SJSA1 (cell line): ENCODE data around the gene PDPN. TPM values are rescaled to one million over a fixed set of nuclear protein-coding genes. Genes with fewer than 3 reads are reported as not detected.
"Not testable (repeated sequence)": the region's sequence is repeated elsewhere in the genome, so short reads cannot be mapped to it uniquely, and the experiment has no call there.

Source experiments
- DNase-seq, 2 experiments: peaks; one replicate each; pipeline ENCODE4 v3.0.0-alpha.2; 2015 to 2020; ENCODE audit warnings: low spot score in 2 of 2, low read depth in 1 of 2
- H3K27ac ChIP-seq: fragments of 250-450 bp; sonication (Bioruptor Pico); 2 replicates; pipeline ENCODE4 v1.5.1; 2020; ENCODE audit warnings: mild to moderate bottlenecking, moderate library complexity
- H3K27me3 ChIP-seq: fragments of 250-450 bp; sonication (Bioruptor Pico); replicated peaks from 2 replicates; pipeline ENCODE4 v1.5.1; 2020; ENCODE audit warnings: mild to moderate bottlenecking, moderate library complexity
- H3K36me3 ChIP-seq: fragments of 250-450 bp; sonication (Bioruptor Pico); 2 replicates; pipeline ENCODE4 v1.5.1; 2020; ENCODE audit warnings: mild to moderate bottlenecking
- H3K4me1 ChIP-seq: fragments of 250-450 bp; sonication (Bioruptor Pico); replicated peaks from 2 replicates; pipeline ENCODE4 v1.6.1; 2021; ENCODE audit warnings: mild to moderate bottlenecking
- H3K4me3 ChIP-seq: fragments of 250-450 bp; sonication (Bioruptor Pico); 2 replicates; pipeline ENCODE4 v1.5.1; 2020; ENCODE audit warnings: mild to moderate bottlenecking
- H3K9me3 ChIP-seq: fragments of 250-450 bp; sonication (Bioruptor Pico); replicated peaks from 2 replicates; pipeline ENCODE4 v1.5.1; 2020; ENCODE audit warnings: mild to moderate bottlenecking
- total RNA-seq: library from RNA; depleted of rRNA; stranded (reverse); fragments of >200 nt; shearing (Covaris generic); gene quantifications from 2 replicates; pipeline ENCODE4 v1.2.3, GENCODE V29; 2014

Gene PDPN
- total RNA-seq, 1 experiment from 2014 or later, result 43.8 TPM

DNA sequence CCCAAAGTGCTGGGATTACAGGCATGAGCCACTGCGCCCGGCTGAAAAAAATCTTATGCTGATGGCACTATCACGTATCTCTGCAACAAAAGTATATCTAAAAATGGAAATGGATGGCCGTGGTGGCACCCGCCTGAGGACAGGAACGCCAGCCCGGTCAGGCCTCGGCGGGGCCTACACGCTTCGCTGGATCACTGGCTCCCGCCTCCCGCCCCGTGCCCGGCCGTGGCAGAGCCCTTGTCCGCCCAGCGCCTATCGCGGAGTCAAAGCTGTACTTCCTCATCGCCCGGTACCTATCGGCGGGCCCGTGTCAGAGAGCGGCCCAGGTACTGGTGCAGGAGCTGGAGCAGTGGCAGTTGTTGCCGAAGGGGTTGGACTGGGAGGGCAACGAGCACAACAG is 28.8 kb upstream of the PDPN start:
- Histone ChIP-seq H3K4me3 (no peak overlapping the region), H3K27me3 (no peaks in the 10 kb centered on the region), H3K27ac (no peak overlapping the region), H3K9me3 (0 out of 2 replicates have a peak, but pooled peaks cover 2% of the 10 kb centered on the region), H3K36me3 (no peaks in the 10 kb centered on the region), H3K4me1 (no peaks in the 10 kb centered on the region)
- no peak for DNase-seq

DNA sequence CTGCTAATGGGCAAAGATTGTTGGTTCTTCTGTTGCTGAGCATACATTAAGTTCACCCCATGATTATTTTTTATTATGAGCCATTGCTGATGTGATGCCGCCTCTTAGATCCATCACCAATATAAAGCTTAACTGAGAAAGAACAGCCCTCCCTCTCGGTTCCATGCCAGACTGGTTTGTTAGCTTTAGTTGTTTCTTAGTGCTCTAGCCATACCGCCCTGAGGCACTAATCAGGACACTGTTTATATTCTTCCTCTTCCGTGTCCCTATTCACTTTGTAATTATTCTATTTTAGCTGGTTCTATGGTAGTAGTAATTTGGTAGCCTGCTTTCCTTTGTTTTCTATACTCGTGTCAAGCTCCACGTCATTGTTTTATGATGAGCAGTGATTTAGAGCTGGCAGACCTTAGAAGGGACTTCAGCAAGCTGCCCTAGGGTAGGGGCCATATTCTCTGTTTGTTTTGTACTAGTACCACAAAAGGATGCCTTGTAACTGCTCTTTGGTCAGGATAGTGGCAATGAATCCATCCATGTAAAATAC is 27.3 kb upstream of the PDPN start:
- H3K36me3 ChIP-seq, result no peaks in the 10 kb centered on the region

DNA sequence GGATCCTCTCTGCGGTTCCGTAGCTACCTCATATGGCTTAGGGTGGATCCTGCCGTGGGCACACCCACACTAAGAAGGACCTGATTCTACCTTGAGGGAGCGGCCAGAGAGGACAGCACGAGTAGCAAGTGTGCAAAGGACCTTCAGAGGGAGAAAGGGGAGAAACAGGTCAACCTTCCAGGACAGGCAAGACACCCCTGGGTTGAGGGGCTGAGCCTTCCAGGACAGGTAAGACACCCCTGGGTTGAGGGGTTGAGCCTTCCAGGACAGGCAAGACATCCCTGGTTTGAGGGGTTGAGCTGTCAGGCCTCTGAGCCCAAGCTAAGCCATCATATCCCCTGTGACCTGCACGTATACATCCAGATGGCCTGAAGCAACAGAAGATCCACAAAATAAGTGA is 23.1 kb upstream of the PDPN start:
- DNase-seq, result no peak
- H3K27ac ChIP-seq, result no peak overlapping the region
- no peaks in the 10 kb centered on the region for H3K4me1 ChIP-seq
- no peak overlapping the region for H3K4me3 ChIP-seq
- H3K27me3 ChIP-seq, result no peaks in the 10 kb centered on the region
- no peaks in the 10 kb centered on the region for H3K9me3 ChIP-seq
- H3K36me3 ChIP-seq, result no peaks in the 10 kb centered on the region

More for the DNA sequence above, 27.3 kb upstream of the PDPN start:
- no peaks in the 10 kb centered on the region for H3K27me3 ChIP-seq
- H3K4me1 ChIP-seq, result no peaks in the 10 kb centered on the region
- no peak overlapping the region for H3K27ac ChIP-seq
- H3K9me3 ChIP-seq, result 0 out of 2 replicates have a peak, but pooled peaks cover 2% of the 10 kb centered on the region
- H3K4me3 ChIP-seq, result no peak overlapping the region
- no peak for DNase-seq

DNA sequence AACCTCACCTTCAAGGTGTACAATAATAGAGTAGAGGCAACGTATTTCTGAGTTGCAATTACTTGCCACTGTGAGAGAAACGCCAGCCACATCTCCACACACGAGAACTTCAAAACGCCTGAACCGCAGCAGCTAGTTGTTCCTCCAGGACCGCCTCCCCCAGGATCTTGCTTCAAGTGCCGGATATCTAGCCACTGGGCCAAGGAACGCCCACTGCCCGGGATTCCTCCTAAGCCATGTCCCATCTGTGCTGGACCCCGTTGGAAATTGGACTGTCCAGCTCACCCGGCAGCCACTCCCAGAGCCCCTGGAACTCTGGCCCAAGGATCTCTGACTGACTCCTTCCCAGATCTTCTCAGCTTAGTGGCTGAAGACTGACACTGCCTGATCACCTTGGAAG is 20.7 kb upstream of the PDPN start:
- not testable (repeated sequence) for DNase-seq

DNA sequence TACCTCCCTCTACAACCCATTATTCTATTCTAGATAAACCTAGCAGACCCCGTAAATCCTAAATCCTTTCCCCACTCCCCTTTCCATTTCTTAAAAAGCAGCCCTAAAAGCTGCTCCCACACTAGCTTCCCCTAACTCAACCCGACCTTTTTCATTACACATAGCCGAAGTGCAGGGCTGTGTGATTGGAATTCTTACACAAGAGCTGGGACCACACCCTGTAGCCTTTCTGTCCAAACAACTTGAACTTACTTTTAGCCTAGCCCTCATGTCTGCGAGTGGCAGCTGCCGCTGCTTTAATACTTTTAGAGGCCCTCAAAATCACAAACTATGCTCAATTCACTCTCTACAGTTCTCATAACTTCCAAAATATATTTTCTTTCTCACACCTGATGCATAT is 19.6 kb upstream of the PDPN start:
- H3K27me3 ChIP-seq, result no peaks in the 10 kb centered on the region
- H3K9me3 ChIP-seq, result no peaks in the 10 kb centered on the region
- no peak overlapping the region for H3K4me3 ChIP-seq
- no peaks in the 10 kb centered on the region for H3K36me3 ChIP-seq
- H3K27ac ChIP-seq, result no peak overlapping the region
- no peak for DNase-seq
- no peaks in the 10 kb centered on the region for H3K4me1 ChIP-seq

More for the DNA sequence above, 20.7 kb upstream of the PDPN start:
- H3K9me3 ChIP-seq, H3K27ac ChIP-seq, H3K36me3 ChIP-seq, H3K4me3 ChIP-seq, H3K4me1 ChIP-seq, H3K27me3 ChIP-seq: not testable (repeated sequence)

DNA sequence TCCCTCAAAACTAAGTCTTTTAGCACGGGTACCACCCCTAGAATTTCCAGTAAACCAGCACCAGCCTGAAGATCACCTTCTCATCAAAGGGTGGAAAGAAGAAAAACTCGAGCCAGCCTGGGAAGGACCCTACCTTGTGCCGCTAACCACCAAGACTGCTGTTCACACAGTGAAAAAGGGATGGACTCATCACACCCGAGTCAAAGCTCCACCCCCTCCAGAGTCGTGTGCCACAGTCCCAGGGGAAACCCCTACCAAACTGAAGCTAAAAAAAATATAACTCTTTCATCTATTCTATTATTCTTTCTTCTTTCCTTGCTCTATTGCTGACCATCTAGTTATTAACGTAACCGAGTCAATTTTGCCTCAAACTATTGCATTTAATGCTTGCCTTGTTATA is 13.2 kb upstream of the PDPN start:
- H3K27ac ChIP-seq, H3K9me3 ChIP-seq, H3K4me1 ChIP-seq, H3K36me3 ChIP-seq, H3K4me3 ChIP-seq, DNase-seq, H3K27me3 ChIP-seq: not testable (repeated sequence)

DNA sequence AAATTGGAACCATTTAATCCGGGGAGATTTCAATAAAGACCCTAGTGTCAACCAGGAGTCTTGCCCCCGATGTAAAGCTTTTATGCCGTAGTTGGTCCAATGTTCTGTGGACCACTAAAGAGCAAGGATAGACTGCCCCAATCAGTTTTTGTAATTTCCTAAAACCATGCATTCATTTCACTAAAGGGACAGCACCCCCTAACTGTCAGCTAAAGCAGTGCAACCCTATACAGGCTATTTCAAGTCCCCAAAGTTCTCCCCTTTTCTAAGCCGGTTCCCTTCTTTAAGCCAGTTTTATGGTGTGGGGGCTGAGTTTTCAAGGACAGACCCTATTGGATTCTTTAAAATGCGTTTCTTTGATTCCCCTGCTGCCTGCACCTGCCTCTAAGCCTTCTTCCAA is 12.7 kb upstream of the PDPN start:
- H3K9me3 ChIP-seq, result no peaks in the 10 kb centered on the region
- no peaks in the 10 kb centered on the region for H3K36me3 ChIP-seq
- DNase-seq, result no peak
- H3K4me1 ChIP-seq, result no peaks in the 10 kb centered on the region
- no peak overlapping the region for H3K27ac ChIP-seq
- no peak overlapping the region for H3K4me3 ChIP-seq
- H3K27me3 ChIP-seq, result 0 out of 2 replicates have a peak, but pooled peaks cover 4% of the 10 kb centered on the region

DNA sequence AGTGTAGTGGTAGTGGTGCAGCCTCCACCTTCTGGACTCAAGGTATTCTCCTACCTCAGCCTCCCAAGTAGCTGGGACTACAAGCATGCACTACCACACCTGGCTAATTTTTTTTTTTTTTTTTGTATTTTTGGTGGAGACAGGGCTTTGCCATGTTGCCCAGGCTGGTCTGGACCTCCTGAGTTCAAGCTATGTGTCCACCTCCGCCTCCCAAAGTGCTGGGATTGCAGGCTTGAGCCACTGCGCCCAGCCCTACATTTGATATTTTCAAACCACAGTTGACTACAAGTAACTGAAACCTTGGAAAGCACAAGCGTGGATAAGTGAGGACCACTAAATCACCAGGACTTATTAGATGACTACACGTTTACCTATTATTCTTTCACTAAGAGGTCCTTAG is 10.0 kb upstream of the PDPN start:
- no peak for DNase-seq
- no peaks in the 10 kb centered on the region for H3K4me1 ChIP-seq
- H3K36me3 ChIP-seq, result no peaks in the 10 kb centered on the region
- no peak overlapping the region for H3K27ac ChIP-seq
- H3K4me3 ChIP-seq, result no peak overlapping the region
- no peaks in the 10 kb centered on the region for H3K9me3 ChIP-seq
- H3K27me3 ChIP-seq, result 0 out of 2 replicates have a peak, but pooled peaks cover 4% of the 10 kb centered on the region

DNA sequence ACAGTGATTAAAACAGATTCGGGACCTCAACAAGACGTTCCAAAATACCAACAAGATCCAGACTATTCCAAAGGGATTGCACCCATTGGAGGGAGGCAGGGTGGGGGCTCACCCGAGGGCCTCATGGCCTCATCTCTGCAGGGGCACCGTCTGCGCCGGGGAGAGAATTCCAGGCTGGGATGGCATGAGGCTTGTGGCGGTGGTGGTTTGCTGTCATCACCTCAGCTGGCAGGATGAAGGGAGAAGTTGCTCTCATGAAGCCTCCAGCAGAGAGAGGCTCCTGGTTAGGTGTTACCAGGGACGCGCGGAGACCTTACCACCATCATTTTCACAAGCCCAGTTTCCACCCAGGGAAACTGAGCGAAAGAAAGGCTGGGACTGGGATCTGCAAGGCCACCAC is 6.7 kb upstream of the PDPN start:
- Histone ChIP-seq H3K36me3 (no peaks in the 10 kb centered on the region), H3K4me3 (no peak overlapping the region), H3K4me1 (no peaks in the 10 kb centered on the region), H3K9me3 (no peaks in the 10 kb centered on the region), H3K27me3 (0 out of 2 replicates have a peak, but pooled peaks cover 4% of the 10 kb centered on the region), H3K27ac (no peak overlapping the region)
- DNase-seq, result no peak

DNA sequence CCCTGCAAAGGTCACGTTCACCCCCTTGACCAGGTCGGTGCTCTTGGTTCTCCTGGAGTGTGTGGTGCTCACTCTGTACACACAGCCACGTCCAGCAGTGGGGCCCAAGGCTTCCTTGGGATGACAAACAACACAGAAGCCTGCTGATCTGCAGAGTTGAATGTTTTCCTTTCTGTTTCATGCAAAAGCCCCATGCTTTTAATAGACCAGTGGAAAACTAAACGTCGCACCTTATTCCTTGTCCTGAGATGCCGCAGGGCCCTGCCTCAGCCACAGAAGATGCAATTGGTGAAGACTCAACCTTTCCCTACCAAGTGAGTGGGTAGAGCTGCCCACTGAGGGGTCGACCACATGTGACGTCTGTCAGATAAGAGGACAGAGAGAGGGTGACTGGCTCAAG is 5.8 kb upstream of the PDPN start:
- H3K9me3 ChIP-seq, result no peaks in the 10 kb centered on the region
- DNase-seq, result no peak
- H3K4me1 ChIP-seq, result peaks cover 3% of the 10 kb centered on the region
- H3K36me3 ChIP-seq, result no peaks in the 10 kb centered on the region
- H3K27me3 ChIP-seq, result 0 out of 2 replicates have a peak, but pooled peaks cover 4% of the 10 kb centered on the region
- no peak overlapping the region for H3K27ac ChIP-seq
- no peak overlapping the region for H3K4me3 ChIP-seq

DNA sequence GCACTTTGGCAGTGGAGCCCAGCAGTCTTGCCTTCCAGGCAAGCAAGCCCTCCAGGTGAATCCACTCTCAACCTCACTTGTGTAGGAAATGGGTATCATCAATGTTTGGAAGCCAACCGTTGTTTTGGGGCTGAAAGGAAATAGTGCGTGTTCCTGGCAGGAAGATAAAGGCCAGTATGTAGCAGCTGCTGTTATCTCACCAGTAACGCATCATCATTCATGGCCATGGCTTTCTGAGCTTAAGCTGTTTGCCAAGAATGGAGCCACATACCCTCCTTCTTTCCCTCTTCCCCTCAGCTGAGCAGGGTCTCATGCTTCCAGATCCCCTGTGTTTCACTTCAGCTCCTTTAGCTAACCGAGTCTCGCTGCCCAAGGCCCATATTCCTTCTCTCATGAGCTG is 2.2 kb upstream of the PDPN start:
- H3K36me3 ChIP-seq, result peaks cover 18% of the 10 kb centered on the region
- no peak for DNase-seq
- H3K27me3 ChIP-seq, result no peaks in the 10 kb centered on the region
- peaks cover 33% of the 10 kb centered on the region for H3K4me1 ChIP-seq
- no peak overlapping the region for H3K27ac ChIP-seq
- H3K9me3 ChIP-seq, result 0 out of 2 replicates have a peak, but pooled peaks cover 5% of the 10 kb centered on the region
- no peak overlapping the region for H3K4me3 ChIP-seq

DNA sequence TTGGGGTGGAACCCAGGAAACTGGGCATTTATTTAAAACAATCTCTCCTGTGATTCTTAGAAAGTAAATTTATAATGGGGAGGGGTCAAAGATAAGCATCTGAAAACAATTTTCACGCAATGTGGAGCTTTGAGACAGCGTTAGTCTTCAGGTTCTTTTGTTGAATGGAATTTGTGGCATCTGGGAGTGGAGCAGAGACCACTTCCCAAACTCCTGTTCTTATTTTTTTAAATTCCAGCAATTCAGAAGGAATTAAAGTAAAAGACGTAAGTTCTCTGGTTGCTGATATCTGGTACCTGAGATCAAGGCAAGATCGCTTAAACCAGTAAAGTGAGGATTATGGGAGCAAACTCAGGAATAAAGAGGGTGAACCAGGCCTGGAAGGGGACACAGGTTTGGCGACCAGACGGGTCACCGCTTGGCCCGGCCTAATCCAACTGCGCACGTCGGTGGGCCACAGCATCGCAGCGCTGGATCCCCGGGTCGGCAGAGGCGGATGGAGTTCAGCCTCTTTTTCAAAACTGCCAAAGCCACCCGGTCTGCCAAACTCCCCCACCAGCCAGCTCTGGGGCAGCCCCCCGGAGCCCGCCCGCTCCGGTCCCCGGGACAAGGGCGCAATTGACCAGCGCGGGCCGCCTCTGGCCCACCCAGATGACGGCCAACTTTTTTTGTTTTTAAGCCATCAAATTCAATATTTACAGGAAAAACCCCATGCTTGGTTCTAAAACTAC is 754 bp upstream of the PDPN start:
- Histone ChIP-seq H3K4me3 (no peak overlapping the region), H3K4me1 (peaks cover 47% of the 10 kb centered on the region)

DNA sequence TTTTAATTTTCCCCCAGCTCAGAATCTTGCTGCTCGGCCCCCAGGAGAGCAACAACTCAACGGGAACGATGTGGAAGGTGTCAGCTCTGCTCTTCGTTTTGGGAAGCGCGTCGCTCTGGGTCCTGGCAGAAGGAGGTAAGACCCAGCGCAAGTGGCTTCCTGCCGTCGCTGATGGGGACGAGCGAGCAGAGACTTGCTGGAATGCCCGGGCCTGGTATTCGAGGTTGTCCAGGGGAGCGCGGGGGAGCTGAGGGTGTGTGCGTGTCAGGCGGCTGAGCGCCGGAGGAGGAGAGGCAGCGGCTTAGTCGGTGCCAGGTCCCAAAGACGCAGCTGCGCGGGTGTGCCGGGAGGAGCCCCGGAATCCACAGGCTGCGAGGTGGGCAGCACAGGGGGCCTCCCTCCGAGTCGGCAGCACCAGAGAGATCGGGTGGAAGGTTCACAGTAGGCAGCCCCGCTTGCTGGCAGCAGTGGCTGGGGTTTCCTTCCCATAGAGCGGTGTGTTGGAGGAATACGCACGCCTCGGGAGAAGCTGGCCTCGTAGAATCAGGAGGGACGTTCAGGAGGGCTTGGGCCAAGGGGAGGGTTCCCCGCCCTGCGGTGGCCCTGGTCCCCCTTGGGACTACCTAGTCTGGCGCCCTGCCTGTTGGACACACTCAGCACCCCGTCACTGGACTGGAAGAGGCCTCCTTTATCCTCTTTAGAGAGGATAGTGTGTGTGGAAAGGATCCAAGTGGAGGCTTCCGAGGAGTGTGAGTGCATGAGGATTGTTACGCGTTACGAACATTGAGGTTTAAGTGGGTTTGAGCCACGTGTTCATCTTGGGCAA is 547 bp downstream of the PDPN start:
- DNase-seq, result peak; percentile 59 to 75
- Histone ChIP-seq H3K27ac (peak overlapping the region; percentile 72), H3K4me1 (peaks cover 59% of the 10 kb centered on the region), H3K27me3 (no peaks in the 10 kb centered on the region), H3K36me3 (peaks cover 18% of the 10 kb centered on the region), H3K4me3 (peak overlapping the region; percentile 75), H3K9me3 (0 out of 2 replicates have a peak, but pooled peaks cover 5% of the 10 kb centered on the region)

More for the DNA sequence above, 754 bp upstream of the PDPN start:
- no peak for DNase-seq
- Histone ChIP-seq H3K9me3 (0 out of 2 replicates have a peak, but pooled peaks cover 5% of the 10 kb centered on the region), H3K27me3 (no peaks in the 10 kb centered on the region), H3K27ac (no peak overlapping the region), H3K36me3 (peaks cover 18% of the 10 kb centered on the region)
